IMR-90 (cell line): Measurements from ENCODE around the gene TSPAN3. TPM values are rescaled to one million over a fixed set of nuclear protein-coding genes. Genes with fewer than 3 reads are reported as not detected.
A peak's percentile ranks its signal among the peaks of the same experiment; 100 is the strongest.

Source experiments
- ATAC-seq: fragments of 200-7000 bp; cut with Tn5 transposase; 2 replicates; pipeline ENCODE4 v1.9.1; 2020; ENCODE audit warnings: low read depth, mild to moderate bottlenecking, moderate library complexity
- BruUV-seq: library from RNA; stranded (reverse); fragments of 400-500 nt; replicated peaks from 2 replicates; lab custom pipeline; 2021; lab: Mats Ljungman, UMichigan
- CTCF ChIA-PET: fragments of 300-600 bp; formaldehyde crosslinking; extraction: SDS; loops from one replicate; lab custom pipeline; 2021; ENCODE audit warnings: antibody characterized with exemption; lab: Yijun Ruan, JAX
- POLR2A ChIA-PET: fragments of 300-600 bp; sonication (Branson Sonifier 250); formaldehyde crosslinking; loops from one replicate; lab custom pipeline; 2022; ENCODE audit warnings: antibody characterized with exemption; ENCODE audit not compliant: unreplicated experiment; lab: Charles Lee
- DNase-seq: peaks from one replicate; pipeline ENCODE4 v3.0.0; 2013
- H2AFZ ChIP-seq: replicated peaks from 2 replicates; pipeline ENCODE3; 2013; ENCODE audit warnings: low read length, mild to moderate bottlenecking; ENCODE audit not compliant: poor library complexity
- H2AK5ac ChIP-seq: 2 replicates; pipeline ENCODE4 v1.6.1; 2013; ENCODE audit warnings: low read depth, low read length, inconsistent platforms
- H2AK9ac ChIP-seq: replicated peaks from 2 replicates; pipeline ENCODE3; 2013; ENCODE audit warnings: mild to moderate bottlenecking, low read depth, low read length, moderate library complexity; ENCODE audit not compliant: poor library complexity
- H2BK120ac ChIP-seq: 2 replicates; pipeline ENCODE4 v1.6.1; 2013; ENCODE audit warnings: low read depth, low read length, inconsistent platforms
- H2BK15ac ChIP-seq: 3 replicates; pipeline ENCODE4 v1.6.1; 2013; ENCODE audit warnings: low read depth, low read length, inconsistent platforms
- H2BK20ac ChIP-seq: 2 replicates; pipeline ENCODE4 v1.6.1; 2013; ENCODE audit warnings: low read depth, mild to moderate bottlenecking, inconsistent platforms, low read length, moderate library complexity
- H2BK5ac ChIP-seq: 2 replicates; pipeline ENCODE4 v1.6.1; 2013; ENCODE audit warnings: mild to moderate bottlenecking, low read depth, low read length, inconsistent platforms; ENCODE audit not compliant: poor library complexity, severe bottlenecking
- H3K14ac ChIP-seq: replicated peaks from 2 replicates; pipeline ENCODE4 v1.6.1; 2013; ENCODE audit warnings: low read depth, low read length, inconsistent platforms
- H3K18ac ChIP-seq: 2 replicates; pipeline ENCODE4 v1.6.1; 2013; ENCODE audit warnings: low read depth, low read length, control low read depth
- H3K23ac ChIP-seq: 2 replicates; pipeline ENCODE4 v1.6.1; 2013; ENCODE audit warnings: low read depth, low read length, inconsistent platforms
- H3K27ac ChIP-seq: 2 replicates; pipeline ENCODE4 v1.5.1; 2013; ENCODE audit warnings: mild to moderate bottlenecking, control low read depth, low read length; ENCODE audit not compliant: insufficient read depth
- H3K27me3 ChIP-seq: 2 replicates; pipeline ENCODE4 v1.6.1; 2013; ENCODE audit warnings: low read length; ENCODE audit not compliant: control insufficient read depth, insufficient read depth
- H3K36me3 ChIP-seq: 2 replicates; pipeline ENCODE4 v1.6.1; 2013; ENCODE audit warnings: low read length, mixed read lengths; ENCODE audit not compliant: control insufficient read depth, insufficient read depth
- H3K4ac ChIP-seq: 2 replicates; pipeline ENCODE4 v1.6.1; 2013; ENCODE audit warnings: low read depth, low read length, inconsistent platforms
- H3K4me1 ChIP-seq: 2 replicates; pipeline ENCODE4 v1.6.1; 2013; ENCODE audit warnings: low read length, mixed read lengths; ENCODE audit not compliant: control insufficient read depth, insufficient read depth
- H3K4me2 ChIP-seq: 2 replicates; pipeline ENCODE4 v1.6.1; 2013; ENCODE audit warnings: low read depth, mild to moderate bottlenecking, control low read depth, low read length, moderate library complexity
- H3K4me3 ChIP-seq: 2 replicates; pipeline ENCODE4 v1.5.1; 2013; ENCODE audit warnings: low read depth, mild to moderate bottlenecking, control low read depth, low read length, moderate library complexity; ENCODE audit not compliant: insufficient read depth
- H3K56ac ChIP-seq: 2 replicates; pipeline ENCODE4 v1.6.1; 2013; ENCODE audit warnings: low read length, inconsistent platforms; ENCODE audit not compliant: insufficient read depth; ENCODE audit errors: extremely low read depth
- H3K79me1 ChIP-seq, 2 experiments: 2 replicates each; pipeline ENCODE4 v1.6.1; 2013; ENCODE audit warnings: low read length in 2 of 2, inconsistent platforms in 1 of 2, low read depth in 1 of 2
- H3K9ac ChIP-seq: 2 replicates; pipeline ENCODE4 v1.6.1; 2013; ENCODE audit warnings: low read depth, low read length, control low read depth
- H3K9me1 ChIP-seq: 2 replicates; pipeline ENCODE4 v1.6.1; 2013; ENCODE audit warnings: low read length, inconsistent platforms; ENCODE audit not compliant: insufficient read depth
- H3K9me3 ChIP-seq: 2 replicates; pipeline ENCODE4 v1.6.1; 2013; ENCODE audit warnings: low read length; ENCODE audit not compliant: control insufficient read depth, insufficient read depth
- H4K20me1 ChIP-seq: 2 replicates; pipeline ENCODE4 v1.6.1; 2013; ENCODE audit warnings: low read length, inconsistent platforms; ENCODE audit not compliant: insufficient read depth
- H4K5ac ChIP-seq: 2 replicates; pipeline ENCODE4 v1.6.1; 2013; ENCODE audit warnings: mild to moderate bottlenecking, low read depth, low read length, control low read depth
- H4K8ac ChIP-seq, 2 experiments: 2 replicates each; pipeline ENCODE4 v1.6.1; 2013; ENCODE audit warnings: low read depth in 2 of 2, low read length in 2 of 2, control low read depth in 1 of 2, inconsistent platforms in 1 of 2
- H4K91ac ChIP-seq: 2 replicates; pipeline ENCODE4 v1.6.1; 2013; ENCODE audit warnings: low read depth, low read length, inconsistent platforms; ENCODE audit not compliant: insufficient read depth
- CEBPB ChIP-seq: IDR thresholded peaks from 2 replicates; pipeline ENCODE4 v1.6.1; 2012; ENCODE audit warnings: low read depth, low read length, improper control_type of control experiment
- CHD1 ChIP-seq: IDR thresholded peaks from 2 replicates; pipeline ENCODE4 v1.6.1; 2012; ENCODE audit warnings: low read depth, low read length, improper control_type of control experiment
- MAFK ChIP-seq: IDR thresholded peaks from 2 replicates; pipeline ENCODE4 v1.6.1; 2012; ENCODE audit warnings: low read depth, low read length, improper control_type of control experiment
- MAZ ChIP-seq: IDR thresholded peaks from 2 replicates; pipeline ENCODE4 v1.6.1; 2012; ENCODE audit warnings: low read depth, mild to moderate bottlenecking, low read length, improper control_type of control experiment, moderate library complexity, borderline replicate concordance
- MXI1 ChIP-seq: IDR thresholded peaks from 2 replicates; pipeline ENCODE4 v1.6.1; 2012; ENCODE audit warnings: low read depth, mild to moderate bottlenecking, low read length, moderate library complexity, borderline replicate concordance
- NFE2L2 ChIP-seq: fragments of 150-350 bp; IDR thresholded peaks from 2 replicates; pipeline ENCODE4 v1.6.1; 2016; ENCODE audit warnings: low read depth, mild to moderate bottlenecking, low read length
- POLR2A ChIP-seq: IDR thresholded peaks from 2 replicates; pipeline ENCODE4 v1.6.1; 2012; ENCODE audit warnings: mild to moderate bottlenecking, low read depth, low read length
- RAD21 ChIP-seq: IDR thresholded peaks from 2 replicates; pipeline ENCODE4 v1.6.1; 2012; ENCODE audit warnings: low read length, improper control_type of control experiment
- RFX5 ChIP-seq: IDR thresholded peaks from 2 replicates; pipeline ENCODE4 v1.8.0; 2012; ENCODE audit warnings: low read depth, mild to moderate bottlenecking, low read length, moderate library complexity
- USF2 ChIP-seq: fragments of 150-350 bp; IDR thresholded peaks from 2 replicates; pipeline ENCODE4 v1.6.1; 2017; ENCODE audit warnings: mild to moderate bottlenecking, antibody characterized with exemption, low read length, low read depth
- WGBS, 2 experiments: methylation state at CpG; one replicate each; pipeline versions ENCODE4 v1.1.5 to v1.1.7; 2013; ENCODE audit warnings: missing lambda C conversion rate in 2 of 2; ENCODE audit not compliant: insufficient read length in 1 of 2; ENCODE audit errors: extremely low coverage in 2 of 2; 5-methylcytosine and 5-hydroxymethylcytosine counted together
- dilution Hi-C: fragments of 300-500 bp; cut with HindIII; formaldehyde crosslinking; loops from one replicate; pipeline ENCODE4 v1.14.3; 2018; ENCODE audit warnings: low sequenced_read_pairs; ENCODE audit not compliant: unreplicated experiment
- in situ Hi-C: fragments of 300-500 bp; cut with MboI; formaldehyde crosslinking; loops from 3 replicates; pipeline ENCODE4 v1.14.3; 2019; ENCODE audit warnings: low sequenced_read_pairs, inconsistent platforms, mixed read lengths
- intact Hi-C: fragments of 100-400 bp; cut with micrococcal nuclease; formaldehyde crosslinking; loops from 2 replicates; pipeline ENCODE4 v1.10.0; 2022
- polyA plus RNA-seq, 3 experiments: library from polyadenylated mRNA; depleted of rRNA; stranded (reverse); fragments of >200 nt; gene quantifications; 2 replicates each; pipeline ENCODE4 v1.2.3, GENCODE V29; 2012; ENCODE audit warnings: low replicate concordance in 1 of 3
- total RNA-seq: library from RNA; depleted of rRNA; stranded (reverse); fragments of >200 nt; gene quantifications from 2 replicates; pipeline ENCODE4 v1.2.3, GENCODE V29; 2012

TSPAN3 gene
- total and polyA plus RNA-seq, 2 of the 4 experiments (the other 2 are of a cell fraction), result 270 to 295 TPM

DNA sequence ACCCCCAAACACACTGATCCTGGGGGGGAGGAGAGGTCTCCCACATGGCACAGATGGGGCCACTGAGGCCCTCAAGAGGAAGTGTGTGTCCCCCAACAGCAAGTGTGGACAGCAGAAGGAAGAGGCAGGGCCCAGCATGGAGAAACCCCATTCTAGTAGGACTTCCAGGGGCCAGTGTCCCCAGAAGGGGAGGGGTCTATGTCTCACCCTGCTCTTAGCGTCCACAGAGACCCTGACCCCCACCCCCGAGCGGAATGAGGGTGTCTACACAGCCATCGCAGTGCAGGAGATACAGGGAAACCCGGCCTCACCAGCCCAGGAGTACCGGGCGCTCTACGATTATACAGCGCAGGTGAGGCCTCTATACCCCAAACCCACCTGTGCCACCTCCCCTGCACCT lies 35.3 kb downstream of the TSPAN3 start:
- TF ChIP-seq MXI1 (no peak), POLR2A (no peak), RFX5 (no peak), MAFK (no peak), USF2 (no peak), MAZ (no peak), RAD21 (no peak), NFE2L2 (no peak), CEBPB (no peak), CHD1 (no peak)
- Histone ChIP-seq H3K18ac (no peak overlapping the region), H3K4me1 (0 out of 2 replicates have a peak, but pooled peaks cover 2% of the 10 kb centered on the region), H3K9ac (no peak overlapping the region), H3K9me3 (no peaks in the 10 kb centered on the region), H2BK120ac (no peak overlapping the region), H4K5ac (no peak overlapping the region), H4K20me1 (peaks cover 4% of the 10 kb centered on the region; the same call in 1 of the 2 replicates), H2BK15ac (no peak overlapping the region), H3K27me3 (no peaks in the 10 kb centered on the region), H4K91ac (no peak overlapping the region), H3K36me3 (peaks cover 8% of the 10 kb centered on the region), H3K79me1 (peaks cover 0 to 14% of the 10 kb centered on the region in 2 experiments; a peak in 1 of 4 replicates), H2BK20ac (no peak overlapping the region), H4K8ac (no peak overlapping the region), H3K9me1 (peaks cover 8% of the 10 kb centered on the region), H3K27ac (no peak overlapping the region), H3K4me3 (no peak overlapping the region), H2BK5ac (no peak overlapping the region), H2AFZ (no peak overlapping the region), H3K14ac (no peak overlapping the region), H3K4ac (no peak overlapping the region), H3K23ac (no peak overlapping the region), H2AK9ac (peak overlapping the region; percentile 5), H3K56ac (no peak overlapping the region), H2AK5ac (no peak overlapping the region), H3K4me2 (no peak overlapping the region)
- dilution Hi-C loops (no loop called here), in situ Hi-C loops (no loop called here), intact Hi-C loops (no loop called here)
- ATAC-seq (no peak), DNase-seq (no peak)
- no TSS peak for BruUV-seq
- ChIA-PET POLR2A (no interaction called here), CTCF (interaction anchor here (1.0 to 1.2 kb wide), 4 partner anchors 15 to 508 kb away, joined by 3 to 6 read pairs (median 4); no protein-coding TSS in a partner anchor)
- WGBS, 2 experiments, result no CpG with 5 or more reads among the region's 9 CpGs
